ENCODE data around the gene NEURL1B. TPM values are rescaled to one million over a fixed set of nuclear protein-coding genes. Genes with fewer than 3 reads are reported as not detected.

Gene NEURL1B
- total and polyA plus RNA-seq, 4 donors, result 1.5 to 10.0 (median 5.5) TPM

- no peaks in the 10 kb centered on the region for H3K36me3 ChIP-seq (ENCODE audit: control insufficient read depth in 4 of 4, insufficient read depth in 3 of 4, low read depth in 1 of 4, low read length in 3 of 4)
- H3K4me3 ChIP-seq (ENCODE audit: low read depth in 1 of 3, low read length in 3 of 3), result no peak overlapping the region
- H3K9ac ChIP-seq (ENCODE audit: low read depth in 1 of 2, low read length in 2 of 2), result peak overlapping the region; percentile 35 to 81
- H3K27me3 ChIP-seq (ENCODE audit: control insufficient read depth in 4 of 4, insufficient read depth in 4 of 4, low read length in 3 of 4), result no peaks in the 10 kb centered on the region
- no peaks in the 10 kb centered on the region for H3K9me3 ChIP-seq (ENCODE audit: control insufficient read depth in 4 of 4, low read length in 3 of 4)
- peaks cover 11 to 38% (median 22%) of the 10 kb centered on the region in 4 donors for H3K4me1 ChIP-seq (ENCODE audit: control insufficient read depth in 4 of 4, insufficient read depth in 4 of 4, low read length in 3 of 4)
- peak overlapping the region; percentile 86 to 89 for H3K27ac ChIP-seq (ENCODE audit: low read depth in 1 of 2, low read length in 2 of 2)
- 90% methylated on average over 6 of the region's 6 CpGs for WGBS
- TF ChIP-seq FOXA2 (IDR thresholded peaks at IDR 0.05) (no peak), RAD21 (IDR thresholded peaks at IDR 0.05) (no peak), EGR1 (IDR thresholded peaks at IDR 0.05; ENCODE audit: low read depth in 2 of 2) (no peak), REST (IDR thresholded peaks at IDR 0.05) (no peak), TAF1 (conservative IDR thresholded peaks at IDR 0.05) (no peak), GABPA (IDR thresholded peaks at IDR 0.05 in 1 of 2, conservative IDR thresholded peaks at IDR 0.05 in 1 of 2) (no peak), NR2F2 (IDR thresholded peaks at IDR 0.05) (no peak), ATF3 (IDR thresholded peaks at IDR 0.05) (no peak), FOXA1 (IDR thresholded peaks at IDR 0.05) (no peak), SP1 (IDR thresholded peaks at IDR 0.05) (no peak), MAX (IDR thresholded peaks at IDR 0.05) (no peak), HNF4G (IDR thresholded peaks at IDR 0.05) (no peak), RXRA (IDR thresholded peaks at IDR 0.05) (no peak), CTCF (IDR thresholded peaks at IDR 0.05; ENCODE audit: low read depth, low read length, missing input control) (no peak), JUND (IDR thresholded peaks at IDR 0.05) (no peak), ZBTB33 (IDR thresholded peaks at IDR 0.05) (no peak), YY1 (IDR thresholded peaks at IDR 0.05) (no peak), HNF4A (conservative IDR thresholded peaks at IDR 0.05) (no peak)
- no peak for DNase-seq (ENCODE audit: low spot score)
These were observed 74.3 kb downstream of the NEURL1B start for GRCh38 chr5:172715421-172715780.
